HepG2 (cell line): ENCODE measurements around the gene SNCA. TPM values are rescaled to one million over a fixed set of nuclear protein-coding genes. Genes with fewer than 3 reads are reported as not detected.

Experiments used
- ATAC-seq: fragments of 200-7000 bp; cut with Tn5 transposase; 3 replicates; pipeline ENCODE4 v1.9.1; 2020; ENCODE audit warnings: mild to moderate bottlenecking, moderate library complexity
- BruUV-seq: library from RNA; stranded (reverse); fragments of 400-500 nt; replicated peaks from 2 replicates; lab custom pipeline; 2021; lab: Mats Ljungman, UMichigan
- CTCF ChIA-PET: fragments of 300-600 bp; formaldehyde crosslinking; extraction: SDS; loops from one replicate; lab custom pipeline; 2021; ENCODE audit warnings: low total read pairs, inconsistent platforms, low intra/inter-chr PET ratio; lab: Yijun Ruan, JAX
- POLR2A ChIA-PET: fragments of 350-600 bp; sonication (Branson Sonifier 250); formaldehyde crosslinking; loops from one replicate; lab custom pipeline; 2020; ENCODE audit warnings: antibody characterized with exemption, inconsistent platforms; lab: Yijun Ruan, JAX
- DNase-seq: peaks from one replicate; pipeline ENCODE4 v3.0.0-alpha.2; 2015; ENCODE audit warnings: low spot score
- FAIRE-seq: peaks from 3 replicates; lab custom pipeline; 2011; peaks lifted over from hg19 to GRCh38; lab: Jason Lieb, UNC
- H2AFZ ChIP-seq: one replicate; pipeline ENCODE4 v1.6.1; 2011; ENCODE audit warnings: low read length, inconsistent platforms
- H3K27ac ChIP-seq: fragments of 300-600 bp; 3 replicates; pipeline ENCODE4 v1.8.0; 2011; ENCODE audit warnings: mixed run types, mild to moderate bottlenecking, mixed read lengths, low read length, inconsistent platforms; ENCODE audit not compliant: insufficient read depth; ENCODE audit errors: extremely low read length
- H3K27me3 ChIP-seq, 2 experiments: fragments of 200-600 bp in 1 of 2; 2 replicates in 1 of 2; 3 replicates in 1 of 2; pipeline versions ENCODE4 v1.6.0 to v1.8.0; 2011; ENCODE audit warnings: low read length in 2 of 2, mild to moderate bottlenecking in 2 of 2, moderate library complexity in 2 of 2, inconsistent platforms in 1 of 2; ENCODE audit not compliant: insufficient read depth in 2 of 2, control insufficient read depth in 1 of 2
- H3K36me3 ChIP-seq, 2 experiments: fragments of 200-600 bp in 1 of 2; replicated peaks in 1 of 2; 2 replicates in 1 of 2; 3 replicates in 1 of 2; pipeline versions ENCODE4 v1.5.1 to v1.8.0; 2011; ENCODE audit warnings: low read length in 2 of 2, inconsistent platforms in 1 of 2; ENCODE audit not compliant: insufficient read depth in 2 of 2, control insufficient read depth in 1 of 2
- H3K4me1 ChIP-seq: 2 replicates; pipeline ENCODE4 v1.5.1; 2012; ENCODE audit warnings: low read length, inconsistent platforms; ENCODE audit not compliant: insufficient read depth
- H3K4me2 ChIP-seq: 2 replicates; pipeline ENCODE4 v1.6.0; 2011; ENCODE audit warnings: low read depth, low read length, inconsistent platforms
- H3K4me3 ChIP-seq, 3 experiments: fragments of 200-600 bp in 1 of 3; sonication (generic), shearing (Covaris generic) in 1 of 3; replicated peaks in 1 of 3; 2 replicates each; pipeline ENCODE4 v1.5.1; 2011 to 2016; ENCODE audit warnings: low read length in 3 of 3, inconsistent platforms in 2 of 3, low read depth in 2 of 3, mild to moderate bottlenecking in 2 of 3, control low read depth in 1 of 3, mixed read lengths in 1 of 3; ENCODE audit not compliant: insufficient read depth in 1 of 3
- H3K79me2 ChIP-seq: one replicate; pipeline ENCODE4 v1.6.1; 2011; ENCODE audit warnings: low read length, inconsistent platforms; ENCODE audit not compliant: insufficient read depth
- H3K9ac ChIP-seq: 2 replicates; pipeline ENCODE4 v1.6.0; 2011; ENCODE audit warnings: mild to moderate bottlenecking, low read depth, low read length, inconsistent platforms; ENCODE audit not compliant: insufficient read depth
- H3K9me3 ChIP-seq: 2 replicates; pipeline ENCODE4 v1.5.1; 2012; ENCODE audit warnings: mild to moderate bottlenecking, low read length
- H4K20me1 ChIP-seq: 2 replicates; pipeline ENCODE4 v1.6.0; 2011; ENCODE audit warnings: inconsistent platforms, mild to moderate bottlenecking, low read length, moderate library complexity; ENCODE audit not compliant: insufficient read depth
- ETS1 ChIP-seq: sonication (generic); formaldehyde crosslinking; IDR thresholded peaks from 2 replicates; pipeline ENCODE4 v1.4.0; 2020; ENCODE audit warnings: missing genetic modification reagents
- FIP1L1 ChIP-seq: fragments of 200-400 bp; formaldehyde crosslinking; IDR thresholded peaks from 2 replicates; pipeline ENCODE4 v1.6.1; 2018; ENCODE audit warnings: low read depth, mild to moderate bottlenecking, low read length, moderate library complexity, borderline replicate concordance; ENCODE audit not compliant: insufficient read depth
- GATAD2A ChIP-seq: IDR thresholded peaks from 2 replicates; pipeline ENCODE4 v1.6.1; 2016
- MAZ ChIP-seq, 2 experiments: sonication (generic) in 1 of 2; formaldehyde crosslinking in 1 of 2; IDR thresholded peaks; 2 replicates each; pipeline versions ENCODE4 v1.5.0 to v1.6.1; 2012 to 2020; ENCODE audit warnings: low read depth in 2 of 2, mild to moderate bottlenecking in 2 of 2, borderline replicate concordance in 1 of 2, improper control_type of control experiment in 1 of 2, low read length in 1 of 2, missing genetic modification reagents in 1 of 2, moderate library complexity in 1 of 2
- NR2C2 ChIP-seq: sonication (generic); formaldehyde crosslinking; IDR thresholded peaks from 2 replicates; pipeline ENCODE4 v1.4.0; 2020; ENCODE audit warnings: missing genetic modification reagents, mild to moderate bottlenecking, moderate library complexity, borderline replicate concordance
- TBP ChIP-seq: sonication (generic); formaldehyde crosslinking; IDR thresholded peaks from 2 replicates; pipeline ENCODE4 v1.5.0; 2020; ENCODE audit warnings: missing genetic modification reagents
- TCF7 ChIP-seq: sonication (generic); IDR thresholded peaks from 2 replicates; pipeline ENCODE4 v1.6.1; 2016; ENCODE audit warnings: antibody characterized with exemption, low read depth
- THAP9 ChIP-seq: sonication (generic); formaldehyde crosslinking; IDR thresholded peaks from 2 replicates; pipeline ENCODE4; 2020; ENCODE audit warnings: missing genetic modification reagents, mild to moderate bottlenecking, borderline replicate concordance
- ZFP36L2 ChIP-seq: sonication (generic); formaldehyde crosslinking; IDR thresholded peaks from 2 replicates; pipeline ENCODE4 v1.4.0; 2020; ENCODE audit warnings: missing genetic modification reagents
- ZMAT5 ChIP-seq: sonication (generic); formaldehyde crosslinking; IDR thresholded peaks from 2 replicates; pipeline ENCODE4 v1.5.0; 2020; ENCODE audit warnings: mild to moderate bottlenecking, low read depth, missing genetic modification reagents, borderline replicate concordance
- ZNF543 ChIP-seq: sonication (generic); formaldehyde crosslinking; IDR thresholded peaks from 2 replicates; pipeline ENCODE4 v1.4.0; 2020; ENCODE audit warnings: mild to moderate bottlenecking, missing genetic modification reagents
- ZSCAN30 ChIP-seq: sonication (generic); formaldehyde crosslinking; IDR thresholded peaks from 2 replicates; pipeline ENCODE4 v1.5.0; 2020; ENCODE audit warnings: mild to moderate bottlenecking, missing genetic modification reagents
- ZSCAN31 ChIP-seq: sonication (generic); formaldehyde crosslinking; IDR thresholded peaks from 2 replicates; pipeline ENCODE4 v1.5.0; 2020; ENCODE audit warnings: low read depth, mild to moderate bottlenecking, missing genetic modification reagents
- WGBS: methylation state at CpG from one replicate; pipeline ENCODE4 v1.1.6; 2017; ENCODE audit warnings: low lambda C conversion rate; 5-methylcytosine and 5-hydroxymethylcytosine counted together
- in situ Hi-C: cut with HindIII; loops from 2 replicates; pipeline ENCODE4 v1.10.0; 2017; ENCODE audit warnings: low pct_unique_long_range_greater_than_20kb; ENCODE audit not compliant: extremely low pct_ligation_motif_present
- intact Hi-C: fragments of 100-400 bp; cut with micrococcal nuclease; formaldehyde crosslinking; loops from one replicate; pipeline ENCODE4 v1.10.0; 2022; ENCODE audit not compliant: unreplicated experiment
- polyA plus RNA-seq, 8 experiments: library from polyadenylated mRNA; depleted of rRNA in 3 of 8; stranded (reverse) in 7 of 8; unstranded in 1 of 8; fragments of >200 nt; fragmentation: Illumina TruSeq in 4 of 8; extraction: Trizol in 4 of 8; gene quantifications; 2 replicates each; pipeline versions ENCODE4 v1.2.1 to v1.2.3, GENCODE V29; 2011 to 2016; ENCODE audit warnings: low read depth in 4 of 8, missing spikeins in 1 of 8, mixed read lengths in 1 of 8; ENCODE audit not compliant: insufficient read depth in 1 of 8
- total RNA-seq, 5 experiments: library from RNA; depleted of rRNA; stranded (reverse); fragments of >200 nt; fragmentation: Illumina TruSeq; extraction: Trizol; gene quantifications; 2 replicates each; pipeline ENCODE4 v1.2.3, GENCODE V29; 2016; ENCODE audit warnings: low read depth in 1 of 5

Gene SNCA
- total and polyA plus RNA-seq, 2 of the 13 experiments (the other 11 are each of a cell fraction or from before 2014, with no cell fraction given): not detected

- TF ChIP-seq FIP1L1 (no peak), GATAD2A (CRISPR knock-in tag) (no peak), TCF7 (no peak), ZNF543 (CRISPR knock-in tag) (no peak), MAZ (IDR thresholded peaks at IDR 0.05; ENCODE audit: borderline replicate concordance, low read depth, low read length) (no peak), MAZ (CRISPR knock-in tag; IDR thresholded peaks at IDR 0.05; ENCODE audit: low read depth) (no peak), ZSCAN31 (CRISPR knock-in tag) (no peak)
- Histone ChIP-seq H3K27ac (no peak overlapping the region), H3K4me2 (no peak overlapping the region), H4K20me1 (no peaks in the 10 kb centered on the region), H3K9ac (no peak overlapping the region), H3K36me3 (peaks cover 0 to 2% of the 10 kb centered on the region in 2 experiments; a peak in 1 of 5 replicates), H3K4me1 (peaks cover 30% of the 10 kb centered on the region), H3K4me3 (no peak overlapping the region), H2AFZ (no peak overlapping the region), H3K9me3 (no peaks in the 10 kb centered on the region), H3K27me3 (no peaks in the 10 kb centered on the region), H3K79me2 (peaks cover 27% of the 10 kb centered on the region)
- in situ Hi-C loops: no loop called here
- intact Hi-C loops: no loop called here
- ChIA-PET CTCF (no interaction called here), POLR2A (interaction anchor here (1.1 kb wide), 1 partner anchor 45 kb away, joined by 3 read pairs; no protein-coding TSS in a partner anchor)
- DNase-seq (no peak), ATAC-seq (no peak), FAIRE-seq (no peak)
- WGBS: 98% methylated on average over 4 of the region's 4 CpGs
- BruUV-seq: no TSS peak
Observed at GRCh38 chr4:89685690-89686089, 151.3 kb downstream of the SNCA start.

GRCh38 chr4:89685277-89685676 is 151.7 kb downstream of the SNCA start:
- DNase-seq (no peak), FAIRE-seq (no peak), ATAC-seq (no peak)
- no TSS peak for BruUV-seq
- Histone ChIP-seq H3K4me3 (no peak overlapping the region), H3K4me1 (peaks cover 34% of the 10 kb centered on the region), H3K79me2 (peaks cover 27% of the 10 kb centered on the region), H3K9me3 (no peaks in the 10 kb centered on the region), H3K27me3 (no peaks in the 10 kb centered on the region), H3K4me2 (no peak overlapping the region), H3K27ac (no peak overlapping the region), H3K36me3 (peaks cover 0 to 2% of the 10 kb centered on the region in 2 experiments; a peak in 1 of 5 replicates), H2AFZ (no peak overlapping the region), H4K20me1 (no peaks in the 10 kb centered on the region), H3K9ac (no peak overlapping the region)
- 100% methylated on average over 1 of the region's 1 CpG for WGBS
- in situ Hi-C loops: no loop called here
- CTCF ChIA-PET: no interaction called here
- POLR2A ChIA-PET: interaction anchor here (1.1 kb wide), 1 partner anchor 44 kb away, joined by 3 read pairs; no protein-coding TSS in a partner anchor
- intact Hi-C loops: no loop called here
- TF ChIP-seq ZMAT5 (CRISPR knock-in tag): no peak
- TF ChIP-seq ETS1 (CRISPR knock-in tag): no peak
- no peak for TF ChIP-seq ZFP36L2
- TF ChIP-seq TBP (CRISPR knock-in tag): no peak
- TF ChIP-seq ZSCAN30 (CRISPR knock-in tag): no peak
- no peak for TF ChIP-seq THAP9 (CRISPR knock-in tag)
- TF ChIP-seq NR2C2: no peak
